MM.1S (cell line): ENCODE data around the gene RPS6KC1.

ENCODE experiments used
- CTCF ChIP-seq: fragments of 300-600 bp; sonication (generic); IDR thresholded peaks from 2 replicates; pipeline ENCODE4 v1.5.1; 2016; ENCODE audit warnings: antibody characterized with exemption, low read length, mixed read lengths
- EZH2 ChIP-seq: fragments of 300-600 bp; sonication (generic); optimal IDR thresholded peaks from 2 replicates; pipeline ENCODE3; 2017; ENCODE audit warnings: low read depth, mild to moderate bottlenecking, antibody characterized with exemption, low read length, mixed read lengths

DNA sequence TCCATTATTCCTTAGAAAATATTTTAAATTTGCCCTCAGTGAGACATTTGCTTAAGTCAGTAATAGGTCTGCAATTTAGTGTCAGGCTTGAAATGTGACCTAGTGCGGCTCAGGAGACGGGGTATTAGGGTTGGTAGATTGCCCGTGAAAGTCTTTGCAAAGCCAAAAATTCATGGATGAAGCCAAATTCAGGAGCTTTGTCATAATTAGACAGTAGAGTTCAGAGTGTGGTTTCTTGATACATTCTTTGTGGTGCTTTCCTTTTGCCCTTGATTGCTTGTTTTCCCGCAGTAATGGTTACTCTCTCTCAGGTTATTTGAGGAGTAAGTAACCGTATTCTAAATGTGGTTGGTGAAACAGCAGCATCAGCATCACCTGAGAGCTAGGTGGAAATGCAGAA, 120.7 kb downstream of the RPS6KC1 start:
- TF ChIP-seq CTCF (no peak), EZH2 (no peak)
